Stimulated activated naive CD4-positive, alpha-beta T cell treated with Interleukin-2 at 50 U/mL for 16 hours (primary cell): Measurements from ENCODE around the gene CXCL13.
"Not testable (repeated sequence)": the region's sequence is repeated elsewhere in the genome, so short reads cannot be mapped to it uniquely, and the experiment has no call there.

Experiments used
- DNase-seq: peaks from one replicate; lab custom pipeline; 2025; lab: John Stamatoyannopoulos, UW

CXCL13 gene

GRCh38 chr4:77601614-77602187, 3.9 kb upstream of the CXCL13 start:
- DNase-seq: no peak

GRCh38 chr4:77613267-77613666, 7.6 kb downstream of the CXCL13 start:
- DNase-seq: no peak

DNA sequence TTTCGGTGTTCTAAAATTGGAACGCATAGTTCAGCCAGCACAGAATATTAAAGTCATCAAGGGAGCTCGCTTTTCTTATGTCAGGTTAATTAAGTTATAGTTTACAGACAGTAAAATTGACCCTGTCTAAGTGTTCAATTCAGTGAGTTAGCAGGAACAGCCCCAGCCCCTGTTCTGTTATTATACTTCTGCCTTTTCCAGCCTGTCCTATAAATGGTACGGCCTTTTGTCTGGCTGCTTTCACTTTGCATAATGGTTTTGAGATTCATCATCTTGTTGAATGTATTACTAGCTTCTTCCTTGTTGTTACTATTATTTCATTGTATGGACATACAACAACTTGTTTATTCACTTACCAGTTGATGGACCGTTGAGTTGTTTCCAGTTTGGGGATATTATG, 9.5 kb downstream of the CXCL13 start:
- DNase-seq: no peak

- DNase-seq: no peak
Measured at GRCh38 chr4:77617203-77617602, 11.6 kb downstream of the CXCL13 start.

- peak; percentile 39 for DNase-seq
Measured at GRCh38 chr4:77618383-77619241, 13.0 kb downstream of the CXCL13 start.

GRCh38 chr4:77619408-77619807, 13.8 kb downstream of the CXCL13 start:
- DNase-seq: no peak

- no peak for DNase-seq
Measured at GRCh38 chr4:77621254-77621653, 15.6 kb downstream of the CXCL13 start.

DNA sequence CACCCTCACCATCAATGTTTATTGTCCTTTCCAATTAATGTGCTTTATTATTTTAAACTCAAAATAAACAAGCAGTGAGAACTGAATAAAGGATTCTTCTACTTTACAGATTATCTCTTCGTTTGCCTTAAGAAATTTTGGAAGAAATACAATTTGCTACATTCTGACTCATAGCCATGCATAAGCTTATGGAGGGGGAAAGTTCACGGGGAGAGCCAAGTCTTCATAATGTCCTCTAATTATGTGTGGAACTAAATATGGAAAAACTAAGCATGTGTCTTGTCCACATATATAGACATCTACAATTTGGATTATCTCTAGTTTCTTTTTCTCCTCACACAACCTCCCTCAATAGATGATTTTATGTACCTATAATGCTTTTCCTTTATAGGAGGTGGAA, 17.5 kb downstream of the CXCL13 start:
- no peak for DNase-seq

DNA sequence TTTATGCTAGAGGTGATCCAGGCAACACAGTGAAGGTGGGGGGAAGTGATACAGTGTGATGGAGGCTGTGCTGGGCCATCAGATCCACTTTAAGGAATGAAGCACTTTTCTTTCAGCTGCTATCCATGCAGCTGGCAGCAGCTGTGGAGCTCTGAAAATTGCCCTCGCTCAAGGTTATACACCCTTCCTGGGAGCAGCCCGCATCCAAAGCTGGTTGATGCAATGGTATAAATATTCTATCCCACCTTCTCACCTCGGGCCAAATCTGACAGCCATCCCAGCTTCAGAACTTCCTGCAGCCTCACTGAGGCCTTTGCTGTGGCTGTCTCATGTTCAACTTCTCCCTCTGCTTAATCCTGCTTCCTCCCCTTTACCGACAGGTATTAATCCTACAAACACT, 18.6 kb downstream of the CXCL13 start:
- no peak for DNase-seq

GRCh38 chr4:77625485-77625884, 19.9 kb downstream of the CXCL13 start:
- no peak for DNase-seq

DNA sequence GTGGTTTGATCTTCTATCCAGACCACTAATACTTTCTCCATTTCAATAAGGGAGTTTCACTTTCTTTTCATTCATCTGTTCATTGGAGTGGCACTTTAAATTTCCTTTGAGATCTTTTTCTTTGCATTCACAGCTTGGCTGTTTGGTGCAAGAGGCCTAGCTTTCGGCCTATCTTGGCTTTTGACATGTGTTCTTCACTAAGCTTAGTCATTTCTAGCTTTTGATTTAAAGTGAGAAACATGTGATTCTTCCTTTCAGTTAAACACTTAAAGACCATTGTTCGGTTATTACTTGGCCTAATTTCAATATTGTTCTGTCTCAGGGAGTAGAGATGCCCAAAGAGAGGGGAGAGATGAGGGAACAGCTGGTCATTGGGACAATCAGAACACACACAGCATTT, 24.3 kb downstream of the CXCL13 start:
- no peak for DNase-seq

DNA sequence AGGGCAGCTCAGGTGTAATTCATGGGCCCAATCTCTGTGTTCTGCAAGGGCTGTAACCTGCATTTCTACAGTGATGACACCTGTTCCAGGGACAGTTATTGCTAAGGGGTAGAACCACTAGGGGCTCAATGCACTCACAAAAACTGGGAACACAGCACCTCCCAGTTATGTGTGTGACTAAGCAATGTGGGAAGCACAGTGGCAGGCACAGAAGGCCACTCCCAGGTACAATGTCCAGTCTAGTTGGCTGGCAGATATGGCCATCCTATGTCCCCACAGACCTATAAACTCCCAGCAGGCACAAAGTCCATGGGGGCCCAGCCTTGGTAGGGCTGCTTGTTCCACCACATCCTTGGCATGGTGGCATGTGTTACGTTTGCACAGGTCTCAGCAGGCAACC, 25.7 kb downstream of the CXCL13 start:
- no peak for DNase-seq

DNA sequence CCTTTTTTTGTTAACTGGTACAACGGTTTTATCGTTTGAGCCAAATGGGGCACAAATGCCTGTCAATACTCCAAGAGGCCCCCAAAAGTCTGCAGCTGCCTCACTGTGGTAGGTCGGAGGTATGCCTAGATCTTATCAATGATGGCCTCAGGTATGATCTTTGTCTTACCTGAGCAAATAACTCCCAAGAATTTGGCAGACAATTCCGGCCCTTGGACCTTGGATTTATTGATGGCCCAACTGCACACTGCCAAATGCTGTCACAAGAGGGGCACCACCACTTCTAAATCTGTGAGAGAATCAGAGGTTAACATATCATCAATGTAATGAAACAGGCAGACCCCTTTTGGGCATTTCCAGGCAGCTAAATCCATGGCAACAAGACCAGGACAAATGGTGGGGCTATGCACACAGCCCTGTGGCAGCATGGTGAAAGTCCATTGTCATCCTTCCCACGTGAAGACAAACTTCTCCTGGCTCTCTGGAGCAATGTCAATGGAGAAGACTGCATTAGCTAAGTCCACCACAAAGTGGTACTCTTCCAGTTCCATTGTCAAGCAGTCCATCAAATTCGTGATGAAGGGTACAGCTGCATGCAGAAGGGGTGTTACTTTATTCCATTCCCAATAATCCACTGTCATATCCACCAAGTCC, 28.6 kb downstream of the CXCL13 start:
- DNase-seq: no peak

GRCh38 chr4:77635246-77635645, 29.6 kb downstream of the CXCL13 start:
- no peak for DNase-seq

- no peak for DNase-seq
Measured at GRCh38 chr4:77635876-77636275, 30.3 kb downstream of the CXCL13 start.

GRCh38 chr4:77636902-77637301, 31.3 kb downstream of the CXCL13 start:
- DNase-seq: no peak

DNA sequence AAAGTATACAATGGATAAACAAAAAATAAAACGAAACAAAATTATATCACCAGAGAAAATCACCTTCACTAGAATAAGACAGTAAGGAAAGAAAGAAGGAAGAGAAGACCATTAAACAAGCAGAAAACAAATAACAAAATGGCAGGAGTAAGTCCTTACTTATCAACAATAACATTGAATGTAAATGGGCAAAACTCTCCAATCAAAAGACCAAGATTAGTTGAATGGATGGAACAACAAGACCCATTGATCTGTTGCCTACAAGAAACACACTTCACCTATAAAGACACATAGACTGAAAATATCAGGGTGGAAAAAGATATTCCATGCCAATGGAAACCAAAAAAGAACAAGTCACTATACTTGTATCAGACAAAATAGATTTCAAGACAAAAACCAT, 38.4 kb downstream of the CXCL13 start:
- not testable (repeated sequence) for DNase-seq

DNA sequence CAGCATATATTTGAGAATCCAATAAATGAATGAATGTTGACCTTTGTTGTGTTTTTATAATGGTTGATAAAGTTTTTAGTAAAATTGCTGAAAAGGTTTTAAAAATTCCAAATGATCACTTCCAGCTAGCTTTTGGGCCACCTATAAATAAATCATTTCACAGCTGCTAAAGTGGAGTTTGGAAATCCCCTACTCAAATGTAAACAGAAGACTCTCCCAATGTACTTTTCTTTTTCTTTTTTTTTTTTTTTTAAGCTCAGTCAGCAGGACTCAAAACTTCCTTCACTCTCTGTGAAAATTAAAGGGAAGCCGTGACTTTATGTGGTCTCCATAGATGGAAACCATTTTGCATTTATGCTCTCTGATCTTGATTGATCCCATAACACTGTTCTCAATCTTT, 45.2 kb downstream of the CXCL13 start:
- DNase-seq: no peak

GRCh38 chr4:77651820-77652219, 46.2 kb downstream of the CXCL13 start:
- no peak for DNase-seq

DNA sequence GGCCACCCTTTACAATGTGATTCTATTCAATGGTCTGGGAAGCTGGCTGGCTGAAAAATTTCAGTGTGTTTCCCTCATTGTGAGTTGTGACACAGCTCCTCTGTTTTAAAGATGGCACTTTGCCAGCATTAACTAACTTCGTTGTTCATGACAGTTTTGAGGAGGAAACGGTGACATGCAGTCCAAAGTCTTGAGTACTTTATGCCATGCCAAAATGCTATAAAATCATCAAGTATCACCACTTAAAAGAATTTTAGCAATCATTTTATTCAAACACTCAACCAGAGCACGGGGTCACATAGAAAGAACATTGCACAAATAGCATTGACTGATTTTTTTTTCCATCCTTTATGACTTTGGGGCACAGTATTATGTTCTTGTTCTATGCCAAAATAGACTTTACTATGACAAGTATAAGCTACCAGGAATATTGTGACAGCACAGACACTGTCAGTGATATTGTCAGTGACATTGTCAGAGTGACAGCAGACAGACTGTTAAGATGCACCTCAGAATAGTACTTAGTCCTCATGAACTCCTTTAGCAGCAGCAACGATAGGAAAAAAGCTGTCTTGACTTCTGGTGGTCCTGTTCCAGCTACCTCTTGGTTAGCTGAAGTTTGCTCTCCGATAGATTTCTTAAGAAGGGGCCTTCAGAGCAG, 46.7 kb downstream of the CXCL13 start:
- no peak for DNase-seq

DNA sequence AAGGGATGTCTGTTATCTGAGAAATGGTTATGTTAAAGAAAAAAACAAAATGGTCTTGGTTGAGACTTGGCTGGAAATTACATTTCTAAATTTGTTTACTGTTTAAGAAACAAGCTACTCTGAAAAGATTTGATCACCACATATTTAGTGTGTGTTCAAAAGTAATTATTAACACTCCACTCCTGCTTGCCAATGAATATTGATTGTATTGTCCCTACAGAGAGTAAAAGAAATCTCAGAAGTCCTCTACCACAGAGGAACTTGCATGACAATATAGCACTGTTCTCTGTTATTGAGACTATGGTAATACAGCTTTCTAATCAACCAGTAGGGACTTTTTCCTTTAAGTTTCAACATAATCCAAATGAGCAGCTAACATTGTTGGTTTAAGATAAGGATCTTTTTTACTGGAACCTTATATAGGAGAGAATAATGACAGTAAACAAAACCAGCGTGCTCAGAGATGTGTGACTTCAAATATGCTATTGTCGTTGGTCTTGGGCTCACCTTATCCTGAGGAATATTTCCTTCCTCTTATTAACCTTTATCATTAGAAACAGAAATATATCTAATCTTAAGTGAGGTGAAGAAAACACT, 47.6 kb downstream of the CXCL13 start:
- no peak for DNase-seq

- not testable (repeated sequence) for DNase-seq
Measured at GRCh38 chr4:77660318-77660717, 54.7 kb downstream of the CXCL13 start.
